ENCODE data around the gene CGNL1. TPM values are rescaled to one million over a fixed set of nuclear protein-coding genes. Genes with fewer than 3 reads are reported as not detected.

CGNL1 gene
- polyA plus RNA-seq, 2 of the 4 experiments (the other 2 are of a cell fraction): 1.4 to 1.8 TPM

DNA sequence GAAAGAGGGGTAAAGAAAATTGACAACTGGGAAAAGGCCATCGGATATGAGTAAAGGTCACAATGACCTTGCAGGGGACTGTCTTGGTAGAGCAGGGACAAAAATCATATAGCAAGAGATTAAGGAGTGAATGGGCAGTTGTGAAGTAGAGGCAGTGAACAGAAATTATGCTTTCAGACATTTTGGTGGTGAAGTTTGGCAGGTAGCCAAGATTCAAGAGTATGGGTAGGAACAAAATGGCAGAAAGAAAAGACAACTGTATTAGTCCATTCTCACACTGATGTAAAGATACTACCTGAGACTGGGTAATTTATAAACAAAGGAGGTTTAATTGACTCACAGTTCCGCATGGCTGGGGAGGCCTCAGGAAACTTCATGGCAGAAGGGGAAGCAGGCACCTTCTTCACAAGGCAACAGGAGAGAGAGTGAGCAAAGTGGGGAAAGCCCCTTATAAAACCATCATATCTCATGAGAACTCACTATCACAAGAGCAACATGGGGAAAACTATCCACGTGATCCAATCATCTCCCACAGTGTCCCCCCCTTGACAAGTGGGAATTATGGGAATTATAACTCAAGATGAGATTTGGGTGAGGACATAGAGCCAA, 84.0 kb downstream of the CGNL1 start:
- Histone ChIP-seq H3K27ac (no peak overlapping the region), H3K4me3 (no peak overlapping the region), H3K4me1 (0 out of 3 replicates have a peak, but pooled peaks cover 4% of the 10 kb centered on the region), H3K9me3 (no peaks in the 10 kb centered on the region), H3K4me2 (no peak overlapping the region)
- CTCF ChIA-PET: interaction anchor here (1.4 to 5.0 kb wide), 4 partner anchors 15 to 120 kb away, joined by 5 to 39 read pairs (median 15); no protein-coding TSS in a partner anchor
- POLR2A ChIA-PET: no interaction called here
- no peak for TF ChIP-seq MAFK (IDR thresholded peaks at IDR 0.05; ENCODE audit: partially characterized antibody)
- no peak for TF ChIP-seq NPAS2 (CRISPR knock-in tag; IDR thresholded peaks at IDR 0.05; ENCODE audit: borderline replicate concordance)
- TF ChIP-seq, protein P1, sequence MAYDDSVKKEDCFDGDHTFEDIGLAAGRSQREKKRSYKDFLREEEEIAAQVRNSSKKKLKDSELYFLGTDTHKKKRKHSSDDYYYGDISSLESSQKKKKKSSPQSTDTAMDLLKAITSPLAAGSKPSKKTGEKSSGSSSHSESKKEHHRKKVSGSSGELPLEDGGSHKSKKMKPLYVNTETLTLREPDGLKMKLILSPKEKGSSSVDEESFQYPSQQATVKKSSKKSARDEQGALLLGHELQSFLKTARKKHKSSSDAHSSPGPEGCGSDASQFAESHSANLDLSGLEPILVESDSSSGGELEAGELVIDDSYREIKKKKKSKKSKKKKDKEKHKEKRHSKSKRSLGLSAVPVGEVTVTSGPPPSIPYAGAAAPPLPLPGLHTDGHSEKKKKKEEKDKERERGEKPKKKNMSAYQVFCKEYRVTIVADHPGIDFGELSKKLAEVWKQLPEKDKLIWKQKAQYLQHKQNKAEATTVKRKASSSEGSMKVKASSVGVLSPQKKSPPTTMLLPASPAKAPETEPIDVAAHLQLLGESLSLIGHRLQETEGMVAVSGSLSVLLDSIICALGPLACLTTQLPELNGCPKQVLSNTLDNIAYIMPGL (CRISPR knock-in tag; IDR thresholded peaks at IDR 0.05; ENCODE audit: borderline replicate concordance): no peak
- TF ChIP-seq NR3C1 (IDR thresholded peaks at IDR 0.05): no peak
- TF ChIP-seq, protein P2, sequence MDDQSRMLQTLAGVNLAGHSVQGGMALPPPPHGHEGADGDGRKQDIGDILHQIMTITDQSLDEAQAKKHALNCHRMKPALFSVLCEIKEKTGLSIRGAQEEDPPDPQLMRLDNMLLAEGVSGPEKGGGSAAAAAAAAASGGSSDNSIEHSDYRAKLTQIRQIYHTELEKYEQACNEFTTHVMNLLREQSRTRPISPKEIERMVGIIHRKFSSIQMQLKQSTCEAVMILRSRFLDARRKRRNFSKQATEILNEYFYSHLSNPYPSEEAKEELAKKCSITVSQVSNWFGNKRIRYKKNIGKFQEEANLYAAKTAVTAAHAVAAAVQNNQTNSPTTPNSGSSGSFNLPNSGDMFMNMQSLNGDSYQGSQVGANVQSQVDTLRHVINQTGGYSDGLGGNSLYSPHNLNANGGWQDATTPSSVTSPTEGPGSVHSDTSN (IDR thresholded peaks at IDR 0.05): no peak
- TF ChIP-seq NFE2L2 (conservative IDR thresholded peaks at IDR 0.05; ENCODE audit: low read length): no peak
- TF ChIP-seq CHD2 (IDR thresholded peaks at IDR 0.05; ENCODE audit: low read length, partially characterized antibody): no peak
- no peak for TF ChIP-seq CHD4 (IDR thresholded peaks at IDR 0.05; ENCODE audit: borderline replicate concordance)
- no peak for TF ChIP-seq FOSB (CRISPR knock-in tag; IDR thresholded peaks at IDR 0.05)
- DNase-seq (ENCODE audit: low read depth in 1 of 2, low spot score in 1 of 2): no peak
- 85% methylated on average over 3 of the region's 3 CpGs for WGBS (ENCODE audit: missing lambda C conversion rate)
- no peak for ATAC-seq
- FAIRE-seq: no peak

DNA sequence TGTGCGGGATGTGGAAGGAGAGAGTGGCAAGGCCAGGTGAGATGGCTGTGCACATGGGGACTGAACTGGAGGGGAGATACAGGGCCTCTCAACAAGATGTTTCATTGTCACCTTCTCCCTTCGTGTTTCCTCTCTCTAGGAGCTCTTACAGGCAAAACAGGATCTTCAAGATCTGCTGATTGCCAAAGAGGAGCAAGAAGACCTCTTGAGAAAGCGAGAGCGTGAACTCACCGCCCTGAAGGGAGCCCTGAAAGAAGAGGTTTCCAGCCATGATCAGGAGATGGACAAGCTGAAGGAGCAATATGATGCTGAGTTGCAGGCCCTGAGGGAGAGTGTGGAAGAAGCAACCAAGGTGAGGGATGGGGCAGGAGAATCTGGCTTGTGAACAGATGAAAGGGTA, 85.2 kb downstream of the CGNL1 start:
- H3K27ac ChIP-seq: no peak overlapping the region
- H3K9me3 ChIP-seq: no peaks in the 10 kb centered on the region
- H3K4me1 ChIP-seq: 0 out of 3 replicates have a peak, but pooled peaks cover 4% of the 10 kb centered on the region
- CTCF ChIA-PET: interaction anchor here (0.7 to 5.0 kb wide), 15 partner anchors 9 to 121 kb away, joined by 3 to 39 read pairs (median 4); no protein-coding TSS in a partner anchor
- DNase-seq (ENCODE audit: low read depth in 1 of 2, low spot score in 1 of 2) (no peak), FAIRE-seq (no peak), ATAC-seq (no peak)
- H3K4me3 ChIP-seq: no peak overlapping the region
- POLR2A ChIA-PET: no interaction called here
- H3K4me2 ChIP-seq: no peak overlapping the region
- TF ChIP-seq, protein P3, sequence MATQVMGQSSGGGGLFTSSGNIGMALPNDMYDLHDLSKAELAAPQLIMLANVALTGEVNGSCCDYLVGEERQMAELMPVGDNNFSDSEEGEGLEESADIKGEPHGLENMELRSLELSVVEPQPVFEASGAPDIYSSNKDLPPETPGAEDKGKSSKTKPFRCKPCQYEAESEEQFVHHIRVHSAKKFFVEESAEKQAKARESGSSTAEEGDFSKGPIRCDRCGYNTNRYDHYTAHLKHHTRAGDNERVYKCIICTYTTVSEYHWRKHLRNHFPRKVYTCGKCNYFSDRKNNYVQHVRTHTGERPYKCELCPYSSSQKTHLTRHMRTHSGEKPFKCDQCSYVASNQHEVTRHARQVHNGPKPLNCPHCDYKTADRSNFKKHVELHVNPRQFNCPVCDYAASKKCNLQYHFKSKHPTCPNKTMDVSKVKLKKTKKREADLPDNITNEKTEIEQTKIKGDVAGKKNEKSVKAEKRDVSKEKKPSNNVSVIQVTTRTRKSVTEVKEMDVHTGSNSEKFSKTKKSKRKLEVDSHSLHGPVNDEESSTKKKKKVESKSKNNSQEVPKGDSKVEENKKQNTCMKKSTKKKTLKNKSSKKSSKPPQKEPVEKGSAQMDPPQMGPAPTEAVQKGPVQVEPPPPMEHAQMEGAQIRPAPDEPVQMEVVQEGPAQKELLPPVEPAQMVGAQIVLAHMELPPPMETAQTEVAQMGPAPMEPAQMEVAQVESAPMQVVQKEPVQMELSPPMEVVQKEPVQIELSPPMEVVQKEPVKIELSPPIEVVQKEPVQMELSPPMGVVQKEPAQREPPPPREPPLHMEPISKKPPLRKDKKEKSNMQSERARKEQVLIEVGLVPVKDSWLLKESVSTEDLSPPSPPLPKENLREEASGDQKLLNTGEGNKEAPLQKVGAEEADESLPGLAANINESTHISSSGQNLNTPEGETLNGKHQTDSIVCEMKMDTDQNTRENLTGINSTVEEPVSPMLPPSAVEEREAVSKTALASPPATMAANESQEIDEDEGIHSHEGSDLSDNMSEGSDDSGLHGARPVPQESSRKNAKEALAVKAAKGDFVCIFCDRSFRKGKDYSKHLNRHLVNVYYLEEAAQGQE (IDR thresholded peaks at IDR 0.05): no peak
- TF ChIP-seq RNF2 (IDR thresholded peaks at IDR 0.05; ENCODE audit: borderline replicate concordance, low read depth) (no peak), CHD4 (IDR thresholded peaks at IDR 0.05; ENCODE audit: borderline replicate concordance) (no peak), HOXB5 (CRISPR knock-in tag; IDR thresholded peaks at IDR 0.05) (no peak), ZFP36 (IDR thresholded peaks at IDR 0.05; ENCODE audit: borderline replicate concordance, partially characterized antibody) (no peak), RARB (CRISPR knock-in tag; IDR thresholded peaks at IDR 0.05) (no peak), HEYL (CRISPR knock-in tag; IDR thresholded peaks at IDR 0.05) (no peak), POLR2A (IDR thresholded peaks at IDR 0.05; ENCODE audit: low read length) (no peak), BHLHE40 (IDR thresholded peaks at IDR 0.05; ENCODE audit: low read depth, low read length) (no peak), ZC3H11A (IDR thresholded peaks at IDR 0.05) (no peak), RCOR1 (IDR thresholded peaks at IDR 0.05; ENCODE audit: low read depth, low read length) (no peak), ZNF302 (CRISPR knock-in tag; IDR thresholded peaks at IDR 0.05) (no peak), ZSCAN20 (CRISPR knock-in tag; IDR thresholded peaks at IDR 0.05) (no peak), CEBPB (IDR thresholded peaks at IDR 0.05) (no peak)
- TF ChIP-seq, protein P4, sequence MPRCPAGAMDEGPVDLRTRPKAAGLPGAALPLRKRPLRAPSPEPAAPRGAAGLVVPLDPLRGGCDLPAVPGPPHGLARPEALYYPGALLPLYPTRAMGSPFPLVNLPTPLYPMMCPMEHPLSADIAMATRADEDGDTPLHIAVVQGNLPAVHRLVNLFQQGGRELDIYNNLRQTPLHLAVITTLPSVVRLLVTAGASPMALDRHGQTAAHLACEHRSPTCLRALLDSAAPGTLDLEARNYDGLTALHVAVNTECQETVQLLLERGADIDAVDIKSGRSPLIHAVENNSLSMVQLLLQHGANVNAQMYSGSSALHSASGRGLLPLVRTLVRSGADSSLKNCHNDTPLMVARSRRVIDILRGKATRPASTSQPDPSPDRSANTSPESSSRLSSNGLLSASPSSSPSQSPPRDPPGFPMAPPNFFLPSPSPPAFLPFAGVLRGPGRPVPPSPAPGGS (IDR thresholded peaks at IDR 0.05): no peak
- TF ChIP-seq, protein P1 (CRISPR knock-in tag; IDR thresholded peaks at IDR 0.05; ENCODE audit: borderline replicate concordance): no peak
- TF ChIP-seq, protein P5, sequence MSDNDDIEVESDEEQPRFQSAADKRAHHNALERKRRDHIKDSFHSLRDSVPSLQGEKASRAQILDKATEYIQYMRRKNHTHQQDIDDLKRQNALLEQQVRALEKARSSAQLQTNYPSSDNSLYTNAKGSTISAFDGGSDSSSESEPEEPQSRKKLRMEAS (IDR thresholded peaks at IDR 0.05): no peak
- TF ChIP-seq, protein P6, sequence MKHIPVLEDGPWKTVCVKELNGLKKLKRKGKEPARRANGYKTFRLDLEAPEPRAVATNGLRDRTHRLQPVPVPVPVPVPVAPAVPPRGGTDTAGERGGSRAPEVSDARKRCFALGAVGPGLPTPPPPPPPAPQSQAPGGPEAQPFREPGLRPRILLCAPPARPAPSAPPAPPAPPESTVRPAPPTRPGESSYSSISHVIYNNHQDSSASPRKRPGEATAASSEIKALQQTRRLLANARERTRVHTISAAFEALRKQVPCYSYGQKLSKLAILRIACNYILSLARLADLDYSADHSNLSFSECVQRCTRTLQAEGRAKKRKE (CRISPR knock-in tag; IDR thresholded peaks at IDR 0.05; ENCODE audit: low read depth): no peak
- WGBS (ENCODE audit: missing lambda C conversion rate): 79% methylated on average over 5 of the region's 5 CpGs
